ENCODE results near the gene CUX1. TPM values are rescaled to one million over a fixed set of nuclear protein-coding genes. Genes with fewer than 3 reads are reported as not detected.

The CUX1 gene
- total and polyA plus RNA-seq, 4 donors = 40.5 to 138 (median 69.1) TPM

GRCh38 chr7:102281785-102282184 is 464.4 kb downstream of the CUX1 start:
- Histone ChIP-seq H3K4me1 (ENCODE audit: control insufficient read depth in 5 of 5, insufficient read depth in 5 of 5, low read length in 5 of 5) (peaks cover 0 to 24% (median 4%) of the 10 kb centered on the region in 5 donors), H3K27ac (ENCODE audit: low read depth in 1 of 2, low read length in 1 of 2) (no peak overlapping the region), H3K9me3 (ENCODE audit: control insufficient read depth in 4 of 4, insufficient read depth in 3 of 4, low read length in 3 of 4) (no peaks in the 10 kb centered on the region), H3K4me3 (no peak overlapping the region), H3K27me3 (ENCODE audit: control insufficient read depth in 3 of 3, insufficient read depth in 3 of 3, low read length in 2 of 3) (no peaks in the 10 kb centered on the region), H3K36me3 (ENCODE audit: control insufficient read depth in 4 of 4, insufficient read depth in 4 of 4, low read length in 4 of 4) (no peaks in the 10 kb centered on the region), H3K9ac (ENCODE audit: insufficient read depth in 1 of 2, low read length in 2 of 2) (no peak overlapping the region)
- TF ChIP-seq CTCF (IDR thresholded peaks at IDR 0.05; ENCODE audit: control extremely low read depth, extremely low read depth) = no peak
- DNase-seq (no peak), ATAC-seq (ENCODE audit: insufficient read depth, low FRiP score) (no peak)
- 91 to 92% methylated on average over 14 of the region's 14 CpGs for WGBS, 2 donors

- Histone ChIP-seq H3K9me3 (ENCODE audit: control insufficient read depth in 4 of 4, insufficient read depth in 3 of 4, low read length in 3 of 4) (no peaks in the 10 kb centered on the region), H3K4me3 (no peak overlapping the region), H3K27ac (ENCODE audit: low read depth in 1 of 2, low read length in 1 of 2) (no peak overlapping the region), H3K4me1 (ENCODE audit: control insufficient read depth in 5 of 5, insufficient read depth in 5 of 5, low read length in 5 of 5) (peaks cover 0 to 26% (median 4%) of the 10 kb centered on the region in 5 donors), H3K27me3 (ENCODE audit: control insufficient read depth in 3 of 3, insufficient read depth in 3 of 3, low read length in 2 of 3) (no peaks in the 10 kb centered on the region), H3K9ac (ENCODE audit: insufficient read depth in 1 of 2, low read length in 2 of 2) (no peak overlapping the region), H3K36me3 (ENCODE audit: control insufficient read depth in 4 of 4, insufficient read depth in 4 of 4, low read length in 4 of 4) (no peaks in the 10 kb centered on the region)
- no peak for ATAC-seq (ENCODE audit: insufficient read depth, low FRiP score)
- 90 to 96% methylated on average over 29 to 32 of the region's 32 CpGs for WGBS, 2 donors
- TF ChIP-seq CTCF (IDR thresholded peaks at IDR 0.05; ENCODE audit: control extremely low read depth, extremely low read depth) = no peak
- no peak for DNase-seq
Observed at GRCh38 chr7:102282465-102283362, 465.3 kb downstream of the CUX1 start.

- no peaks in the 10 kb centered on the region for H3K36me3 ChIP-seq (ENCODE audit: control insufficient read depth in 4 of 4, insufficient read depth in 4 of 4, low read length in 4 of 4)
- peaks cover 0 to 35% (median 9%) of the 10 kb centered on the region in 5 donors for H3K4me1 ChIP-seq (ENCODE audit: control insufficient read depth in 5 of 5, insufficient read depth in 5 of 5, low read length in 5 of 5)
- no peak overlapping the region for H3K9ac ChIP-seq (ENCODE audit: insufficient read depth in 1 of 2, low read length in 2 of 2)
- 87 to 93% methylated on average over 10 of the region's 10 CpGs for WGBS, 2 donors
- no peak overlapping the region for H3K4me3 ChIP-seq
- H3K27me3 ChIP-seq (ENCODE audit: control insufficient read depth in 3 of 3, insufficient read depth in 3 of 3, low read length in 2 of 3) = no peaks in the 10 kb centered on the region
- DNase-seq (no peak), ATAC-seq (ENCODE audit: insufficient read depth, low FRiP score) (no peak)
- no peak for TF ChIP-seq CTCF (IDR thresholded peaks at IDR 0.05; ENCODE audit: control extremely low read depth, extremely low read depth)
- no peaks in the 10 kb centered on the region for H3K9me3 ChIP-seq (ENCODE audit: control insufficient read depth in 4 of 4, insufficient read depth in 3 of 4, low read length in 3 of 4)
- no peak overlapping the region for H3K27ac ChIP-seq (ENCODE audit: low read depth in 1 of 2, low read length in 1 of 2)
Observed at GRCh38 chr7:102283477-102284189, 466.2 kb downstream of the CUX1 start.
